Cerebellar cortex (tissue), 1 donor: ENCODE results near the gene ART3.

ENCODE experiments used
- DNase-seq: peaks from one replicate; pipeline ENCODE4 v3.0.0-alpha.2; 2015; ENCODE audit warnings: low spot score

Gene ART3

GRCh38 chr4:76148142-76148865, 73.8 kb downstream of the ART3 start, which contains the start of gene NUP54:
TSS of gene NUP54 (minus strand) at chr4:76148397. CDS start at chr4:76148374, 23 bp downstream.
- peak; percentile 96 for DNase-seq

DNA sequence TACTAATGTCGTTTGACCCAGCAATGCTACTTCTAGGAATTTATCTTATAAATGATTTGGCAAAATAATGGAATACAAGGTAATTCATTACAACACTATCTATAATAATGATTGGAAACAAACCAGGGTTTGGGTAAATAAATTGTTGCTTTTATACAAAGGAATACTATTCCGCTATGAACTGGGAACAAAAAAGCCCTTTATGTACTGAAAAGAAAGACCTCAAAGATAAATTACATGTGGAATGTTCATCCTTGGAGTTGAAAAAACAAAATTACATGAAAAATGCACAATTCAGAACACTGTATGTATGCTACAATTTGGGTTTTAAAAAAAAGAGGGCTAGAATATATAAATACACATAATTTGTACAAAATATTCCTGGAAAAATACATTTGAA, 78.8 kb downstream of the ART3 start:
- no peak for DNase-seq

- DNase-seq, result no peak
Observed at GRCh38 chr4:76155979-76156378, 81.5 kb downstream of the ART3 start.

DNA sequence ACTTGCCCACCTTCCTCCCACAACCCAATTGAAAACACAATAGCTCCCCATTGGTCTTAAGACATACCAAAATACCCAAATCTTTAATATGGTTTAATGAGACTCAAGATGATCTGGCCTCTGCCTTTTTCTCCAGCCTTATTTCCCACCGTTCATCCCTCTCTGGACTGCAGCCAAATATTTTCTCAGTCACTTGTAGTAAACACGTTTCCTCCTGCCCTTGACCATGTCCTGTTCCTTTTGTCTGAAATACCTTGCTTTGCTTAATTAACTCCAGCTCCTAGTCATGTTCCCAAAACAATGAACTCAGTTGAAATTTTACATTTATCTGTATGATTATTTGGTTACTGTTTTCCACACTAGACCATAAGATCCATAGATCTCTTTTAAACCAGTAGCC, 82.1 kb downstream of the ART3 start:
- DNase-seq, result no peak

DNA sequence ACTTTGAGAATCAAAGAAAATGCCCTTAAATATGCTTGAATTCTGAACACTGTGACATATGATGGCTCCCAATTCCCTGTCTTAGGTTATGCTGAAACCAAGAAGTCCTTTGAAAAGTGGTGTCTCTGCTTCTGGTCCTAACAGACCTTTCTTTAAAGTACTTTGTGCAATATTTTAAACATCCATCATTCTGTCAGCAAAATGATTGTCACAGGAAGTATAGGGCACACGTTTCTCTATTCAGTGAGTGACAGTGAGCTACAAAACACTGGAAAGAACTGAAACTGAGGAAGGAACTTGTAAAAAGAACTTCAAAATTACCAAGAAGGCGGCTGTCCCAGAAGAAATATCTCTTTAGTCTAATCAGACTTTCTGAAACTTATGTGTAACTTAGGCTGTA, 85.8 kb downstream of the ART3 start:
- DNase-seq, result no peak
